Progenitor cell of endocrine pancreas (in vitro differentiated cells): ENCODE results near the gene RPS6KA1. TPM values are rescaled to one million over a fixed set of nuclear protein-coding genes. Genes with fewer than 3 reads are reported as not detected.

Source experiments
- DNase-seq: peaks from one replicate; pipeline ENCODE4 v3.0.0; 2021; ENCODE audit warnings: low spot score; ENCODE audit not compliant: unreplicated experiment
- H3K27ac Mint-ChIP-seq: 2 replicates; pipeline ENCODE4 v1.8.0; 2021; ENCODE audit warnings: mild to moderate bottlenecking, moderate library complexity, mixed read lengths
- H3K27me3 Mint-ChIP-seq: 2 replicates; pipeline ENCODE4 v1.8.0; 2021; ENCODE audit warnings: mixed read lengths
- H3K36me3 Mint-ChIP-seq: 2 replicates; pipeline ENCODE4 v1.8.0; 2022; ENCODE audit warnings: mixed read lengths; ENCODE audit not compliant: insufficient read depth
- H3K4me1 Mint-ChIP-seq: 2 replicates; pipeline ENCODE4 v1.8.0; 2021; ENCODE audit warnings: low read depth, mixed read lengths
- H3K4me3 Mint-ChIP-seq: 2 replicates; pipeline ENCODE4 v1.8.0; 2021; ENCODE audit warnings: low read depth, mild to moderate bottlenecking, moderate library complexity, mixed read lengths
- H3K9me3 Mint-ChIP-seq: 2 replicates; pipeline ENCODE4 v1.8.0; 2021; ENCODE audit warnings: low read depth, mixed read lengths
- CTCF ChIP-seq: fragments of 200-600 bp; sonication (generic); IDR thresholded peaks from one replicate; pipeline ENCODE4 v1.5.0; 2021; ENCODE audit warnings: antibody characterized with exemption, mild to moderate bottlenecking; ENCODE audit not compliant: unreplicated experiment
- total RNA-seq: library from RNA; stranded (reverse); gene quantifications from 2 replicates; pipeline ENCODE4 v1.2.1, GENCODE V29; 2021

Gene RPS6KA1
- total RNA-seq, 1 donor from 2014 or later: 26.7 TPM

- Mint-ChIP-seq H3K27ac (no peak overlapping the region), H3K4me1 (no peaks in the 10 kb centered on the region), H3K27me3 (no peaks in the 10 kb centered on the region), H3K4me3 (no peak overlapping the region), H3K36me3 (peaks cover 2% of the 10 kb centered on the region), H3K9me3 (no peaks in the 10 kb centered on the region)
- TF ChIP-seq CTCF: no peak
- no peak for DNase-seq
Observed at GRCh38 chr1:26545969-26546323, 16.4 kb downstream of the RPS6KA1 start.

- Mint-ChIP-seq H3K4me3 (no peak overlapping the region), H3K4me1 (no peaks in the 10 kb centered on the region), H3K9me3 (no peaks in the 10 kb centered on the region), H3K27me3 (no peaks in the 10 kb centered on the region), H3K36me3 (peaks cover 2% of the 10 kb centered on the region), H3K27ac (no peak overlapping the region)
- DNase-seq: no peak
- TF ChIP-seq CTCF: no peak
Observed at GRCh38 chr1:26546375-26546774, 16.8 kb downstream of the RPS6KA1 start.

DNA sequence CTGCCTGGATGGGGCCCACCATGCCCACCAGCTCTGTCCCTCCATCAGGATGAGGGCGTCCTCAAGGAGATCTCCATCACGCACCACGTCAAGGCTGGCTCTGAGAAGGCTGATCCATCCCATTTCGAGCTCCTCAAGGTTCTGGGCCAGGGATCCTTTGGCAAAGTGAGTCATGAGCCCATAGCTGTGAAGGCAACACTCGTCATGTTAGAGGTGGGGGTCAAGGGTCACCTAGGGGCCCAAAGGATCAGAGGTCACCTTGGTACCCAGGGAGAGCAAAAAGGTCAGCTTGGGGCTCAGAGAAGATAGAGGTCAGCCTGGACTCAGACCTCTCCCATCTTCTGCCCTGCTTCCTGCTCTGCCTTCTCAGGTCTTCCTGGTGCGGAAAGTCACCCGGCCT, 17.3 kb downstream of the RPS6KA1 start:
- Mint-ChIP-seq H3K4me1 (no peaks in the 10 kb centered on the region), H3K9me3 (no peaks in the 10 kb centered on the region), H3K27me3 (no peaks in the 10 kb centered on the region), H3K4me3 (no peak overlapping the region), H3K27ac (no peak overlapping the region), H3K36me3 (peaks cover 2% of the 10 kb centered on the region)
- DNase-seq: no peak
- TF ChIP-seq CTCF: no peak

GRCh38 chr1:26548841-26549240, 19.3 kb downstream of the RPS6KA1 start:
- Mint-ChIP-seq H3K36me3 (peaks cover 4% of the 10 kb centered on the region), H3K27me3 (no peaks in the 10 kb centered on the region), H3K4me3 (no peak overlapping the region), H3K4me1 (no peaks in the 10 kb centered on the region), H3K27ac (no peak overlapping the region), H3K9me3 (no peaks in the 10 kb centered on the region)
- TF ChIP-seq CTCF: no peak
- DNase-seq: no peak

GRCh38 chr1:26550946-26551345, 21.4 kb downstream of the RPS6KA1 start:
- no peaks in the 10 kb centered on the region for H3K4me1 Mint-ChIP-seq
- H3K4me3 Mint-ChIP-seq: no peak overlapping the region
- H3K9me3 Mint-ChIP-seq: no peaks in the 10 kb centered on the region
- no peaks in the 10 kb centered on the region for H3K27me3 Mint-ChIP-seq
- no peak for TF ChIP-seq CTCF
- DNase-seq: no peak
- H3K27ac Mint-ChIP-seq: no peak overlapping the region
- H3K36me3 Mint-ChIP-seq: peaks cover 4% of the 10 kb centered on the region
